ENCODE results near the gene ADGRB2.

Gene ADGRB2

GRCh38 chr1:31691951-31692350 is 72.2 kb downstream of the ADGRB2 start:
- no peak for DNase-seq
- no peak for TF ChIP-seq EZH2 (optimal IDR thresholded peaks at IDR 0.05; ENCODE audit: low read depth, low read length)
- no peak for TF ChIP-seq EZH2phosphoT487 (IDR thresholded peaks at IDR 0.05; ENCODE audit: low read length)
- TF ChIP-seq CTCF (IDR thresholded peaks at IDR 0.05; ENCODE audit: low read length): no peak
- no peaks in the 10 kb centered on the region for H3K9me2 ChIP-seq (replicated peaks; ENCODE audit: insufficient read depth, low read length)
- H3K4me1 ChIP-seq (ENCODE audit: low read length): no peaks in the 10 kb centered on the region
- no peak overlapping the region for H3K4me3 ChIP-seq (ENCODE audit: low read length)
- H3K79me2 ChIP-seq (ENCODE audit: low read length): no peaks in the 10 kb centered on the region
- no peaks in the 10 kb centered on the region for H3F3A ChIP-seq (ENCODE audit: insufficient read depth, low read length)
- H4K20me1 ChIP-seq (ENCODE audit: insufficient read depth, low read length): no peaks in the 10 kb centered on the region
- H3K27ac ChIP-seq (ENCODE audit: low read length): no peak overlapping the region
- peaks cover 82% of the 10 kb centered on the region for H3K27me3 ChIP-seq (replicated peaks; ENCODE audit: insufficient read depth, low read length)
- no peaks in the 10 kb centered on the region for H3K36me3 ChIP-seq (replicated peaks; ENCODE audit: insufficient read depth, low read length)
- H3K9ac ChIP-seq (ENCODE audit: low read length): no peak overlapping the region
- no peak overlapping the region for H2AFZ ChIP-seq (ENCODE audit: low read length)
- H3K9me3 ChIP-seq (replicated peaks; ENCODE audit: insufficient read depth, low read length): no peaks in the 10 kb centered on the region
- no peak overlapping the region for H3K4me2 ChIP-seq (ENCODE audit: low read depth, low read length)

GRCh38 chr1:31691446-31691845 is 72.7 kb downstream of the ADGRB2 start:
- Histone ChIP-seq H3F3A (ENCODE audit: insufficient read depth, low read length) (no peaks in the 10 kb centered on the region), H3K4me3 (ENCODE audit: low read length) (no peak overlapping the region), H3K27me3 (replicated peaks; ENCODE audit: insufficient read depth, low read length) (peaks cover 82% of the 10 kb centered on the region), H4K20me1 (ENCODE audit: insufficient read depth, low read length) (no peaks in the 10 kb centered on the region), H3K36me3 (replicated peaks; ENCODE audit: insufficient read depth, low read length) (no peaks in the 10 kb centered on the region), H3K9me3 (replicated peaks; ENCODE audit: insufficient read depth, low read length) (no peaks in the 10 kb centered on the region), H3K9ac (ENCODE audit: low read length) (no peak overlapping the region), H3K79me2 (ENCODE audit: low read length) (no peaks in the 10 kb centered on the region), H3K4me2 (ENCODE audit: low read depth, low read length) (no peak overlapping the region), H3K9me2 (replicated peaks; ENCODE audit: insufficient read depth, low read length) (no peaks in the 10 kb centered on the region), H3K4me1 (ENCODE audit: low read length) (no peaks in the 10 kb centered on the region), H3K27ac (ENCODE audit: low read length) (no peak overlapping the region), H2AFZ (ENCODE audit: low read length) (no peak overlapping the region)
- DNase-seq: no peak
- no peak for TF ChIP-seq EZH2 (optimal IDR thresholded peaks at IDR 0.05; ENCODE audit: low read depth, low read length)
- TF ChIP-seq CTCF (IDR thresholded peaks at IDR 0.05; ENCODE audit: low read length): no peak
- TF ChIP-seq EZH2phosphoT487 (IDR thresholded peaks at IDR 0.05; ENCODE audit: low read length): no peak

DNA sequence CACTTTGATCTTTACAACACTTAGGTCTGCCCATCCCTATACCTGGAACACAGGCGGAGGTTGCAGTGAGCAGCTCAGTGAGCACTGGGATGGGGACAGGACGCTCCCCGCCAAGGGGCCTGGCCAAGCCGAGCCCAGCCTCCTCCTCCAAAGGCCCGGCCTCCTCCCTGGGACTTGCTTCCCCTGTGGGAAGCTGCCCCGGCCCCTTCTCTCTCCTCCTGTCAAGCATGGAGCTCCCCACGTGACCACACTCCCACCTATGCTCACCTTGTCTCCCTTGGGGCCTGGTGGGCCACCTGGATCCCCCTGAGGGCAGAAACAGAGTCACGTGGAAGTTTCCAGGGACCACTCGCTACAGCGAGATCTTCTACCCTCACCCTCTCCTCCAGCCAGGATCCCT is 73.2 kb downstream of the ADGRB2 start:
- DNase-seq: no peak
- H3F3A ChIP-seq (ENCODE audit: insufficient read depth, low read length): no peaks in the 10 kb centered on the region

More for the DNA sequence above, 73.2 kb downstream of the ADGRB2 start:
- Histone ChIP-seq H3K4me1 (ENCODE audit: low read length) (no peaks in the 10 kb centered on the region), H3K9me3 (replicated peaks; ENCODE audit: insufficient read depth, low read length) (no peaks in the 10 kb centered on the region), H3K9me2 (replicated peaks; ENCODE audit: insufficient read depth, low read length) (no peaks in the 10 kb centered on the region), H3K9ac (ENCODE audit: low read length) (no peak overlapping the region), H3K4me2 (ENCODE audit: low read depth, low read length) (no peak overlapping the region), H2AFZ (ENCODE audit: low read length) (no peak overlapping the region), H4K20me1 (ENCODE audit: insufficient read depth, low read length) (no peaks in the 10 kb centered on the region), H3K36me3 (replicated peaks; ENCODE audit: insufficient read depth, low read length) (no peaks in the 10 kb centered on the region), H3K79me2 (ENCODE audit: low read length) (no peaks in the 10 kb centered on the region), H3K4me3 (ENCODE audit: low read length) (no peak overlapping the region), H3K27ac (ENCODE audit: low read length) (no peak overlapping the region), H3K27me3 (replicated peaks; ENCODE audit: insufficient read depth, low read length) (peaks cover 85% of the 10 kb centered on the region)
- no peak for TF ChIP-seq CTCF (IDR thresholded peaks at IDR 0.05; ENCODE audit: low read length)
- TF ChIP-seq EZH2phosphoT487 (IDR thresholded peaks at IDR 0.05; ENCODE audit: low read length): no peak
- TF ChIP-seq EZH2 (optimal IDR thresholded peaks at IDR 0.05; ENCODE audit: low read depth, low read length): no peak

Data from MM.1S (cell line).